BLaER1 (cell line): ENCODE measurements around the gene ALG12.
A peak's percentile ranks its signal among the peaks of the same experiment; 100 is the strongest.

Source experiments
- H3K27ac ChIP-seq: shearing (Covaris generic); formaldehyde crosslinking; 2 replicates; pipeline ENCODE4 v1.8.1; 2022
- H3K27me3 ChIP-seq: shearing (Covaris generic); formaldehyde crosslinking; 2 replicates; pipeline ENCODE4 v1.8.1; 2022
- H3K36me3 ChIP-seq: shearing (Covaris generic); formaldehyde crosslinking; 2 replicates; pipeline ENCODE4 v1.8.1; 2022
- H3K4me1 ChIP-seq: shearing (Covaris generic); formaldehyde crosslinking; 2 replicates; pipeline ENCODE4 v1.8.1; 2022
- H3K4me2 ChIP-seq: shearing (Covaris generic); formaldehyde crosslinking; 2 replicates; pipeline ENCODE4 v1.8.1; 2022
- H3K4me3 ChIP-seq: shearing (Covaris generic); formaldehyde crosslinking; 2 replicates; pipeline ENCODE4 v1.8.1; 2022
- H3K9ac ChIP-seq: shearing (Covaris generic); formaldehyde crosslinking; 2 replicates; pipeline ENCODE4 v1.8.1; 2022
- H3K9me3 ChIP-seq: shearing (Covaris generic); formaldehyde crosslinking; 2 replicates; pipeline ENCODE4 v1.8.1; 2022
- H4K20me1 ChIP-seq: shearing (Covaris generic); formaldehyde crosslinking; 2 replicates; pipeline ENCODE4 v1.8.1; 2022
- Cebpa-rat ChIP-seq: shearing (Covaris generic); IDR thresholded peaks from 2 replicates; pipeline ENCODE4 v1.8.1; 2022

ALG12 gene

DNA sequence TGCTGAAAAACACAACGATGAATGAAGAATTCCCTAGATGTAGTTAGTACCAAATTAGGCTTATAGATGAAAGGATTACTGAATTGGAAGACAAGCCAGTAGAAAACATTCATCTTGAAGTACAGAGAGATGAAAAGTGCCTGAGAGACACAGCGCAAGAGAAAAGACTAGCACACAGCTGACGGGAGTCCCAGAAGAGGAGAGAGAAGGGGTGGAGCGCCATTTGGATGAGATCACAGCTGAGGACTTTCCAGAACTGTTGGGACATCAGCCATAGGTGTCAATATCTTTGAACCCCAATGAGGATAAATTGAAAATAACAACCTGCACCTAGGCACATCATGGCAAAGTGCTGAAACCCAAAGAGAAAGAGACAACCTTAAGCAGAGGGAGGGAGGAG is 25.2 kb downstream of the ALG12 start:
- Histone ChIP-seq H3K27ac (no peak overlapping the region), H3K36me3 (peaks cover 99% of the 10 kb centered on the region), H3K4me2 (no peak overlapping the region), H3K4me3 (no peak overlapping the region), H3K9ac (no peak overlapping the region), H3K9me3 (peaks cover 39% of the 10 kb centered on the region), H3K4me1 (no peaks in the 10 kb centered on the region), H3K27me3 (no peaks in the 10 kb centered on the region), H4K20me1 (peaks cover 88% of the 10 kb centered on the region)
- no peak for TF ChIP-seq Cebpa-rat

DNA sequence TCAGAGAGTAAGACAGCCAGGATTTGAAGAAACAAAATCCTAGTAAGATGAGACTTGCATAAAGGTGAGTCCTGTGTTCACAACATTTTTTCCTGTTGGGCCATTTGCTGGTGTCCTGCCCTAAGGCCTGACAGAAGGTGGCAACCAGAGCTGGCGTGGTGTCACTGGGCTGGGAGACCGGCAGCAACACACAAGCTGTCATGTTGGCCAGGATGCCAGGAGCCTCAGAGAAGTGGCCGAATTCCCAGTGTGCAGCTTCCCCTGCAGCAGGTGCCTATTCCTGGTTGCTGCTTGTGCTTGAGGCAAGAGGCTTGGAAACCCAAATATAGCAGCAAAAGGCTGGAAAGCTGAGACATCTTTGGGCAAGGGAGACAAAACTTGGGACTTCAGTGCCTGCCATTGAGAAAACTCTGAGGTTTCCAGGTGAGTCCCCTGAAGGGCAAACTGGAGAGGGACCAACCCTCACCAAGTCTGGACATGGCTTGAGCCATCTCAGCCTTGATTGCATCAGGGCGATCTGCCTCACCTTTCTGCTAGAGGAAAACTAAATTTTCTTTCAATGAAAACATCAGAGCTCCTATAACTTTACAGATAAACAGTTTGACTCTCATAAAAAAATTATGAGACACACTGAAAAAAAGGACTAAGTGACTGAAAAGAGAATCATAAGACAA is 25.9 kb downstream of the ALG12 start:
- no peak for TF ChIP-seq Cebpa-rat
- Histone ChIP-seq H3K4me1 (no peaks in the 10 kb centered on the region), H3K9me3 (peaks cover 43% of the 10 kb centered on the region), H3K36me3 (peaks cover 99% of the 10 kb centered on the region), H3K9ac (no peak overlapping the region), H4K20me1 (peaks cover 92% of the 10 kb centered on the region), H3K27me3 (no peaks in the 10 kb centered on the region), H3K4me2 (no peak overlapping the region), H3K27ac (no peak overlapping the region), H3K4me3 (no peak overlapping the region)

DNA sequence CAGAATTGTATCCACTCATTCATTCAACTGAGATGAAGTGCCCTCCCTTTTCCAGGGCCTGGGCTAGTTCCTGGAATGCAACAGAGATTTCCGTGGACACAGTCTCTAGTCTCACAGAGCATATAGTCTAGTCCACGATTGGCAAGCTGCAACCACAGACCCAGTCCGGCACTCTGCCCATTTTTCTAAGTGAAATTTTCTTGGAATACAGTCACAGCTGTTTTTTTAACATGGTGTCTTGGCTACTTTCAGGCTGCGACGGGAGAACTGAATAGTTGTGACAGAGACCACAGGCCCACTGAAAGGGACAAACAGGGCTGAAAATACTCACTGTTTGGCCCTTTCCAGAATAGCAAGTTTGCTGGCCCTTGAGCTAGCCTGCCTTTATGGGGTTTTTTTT is 29.2 kb downstream of the ALG12 start:
- Histone ChIP-seq H3K27me3 (no peaks in the 10 kb centered on the region), H3K9me3 (peaks cover 64% of the 10 kb centered on the region), H3K36me3 (peaks cover 100% of the 10 kb centered on the region)

DNA sequence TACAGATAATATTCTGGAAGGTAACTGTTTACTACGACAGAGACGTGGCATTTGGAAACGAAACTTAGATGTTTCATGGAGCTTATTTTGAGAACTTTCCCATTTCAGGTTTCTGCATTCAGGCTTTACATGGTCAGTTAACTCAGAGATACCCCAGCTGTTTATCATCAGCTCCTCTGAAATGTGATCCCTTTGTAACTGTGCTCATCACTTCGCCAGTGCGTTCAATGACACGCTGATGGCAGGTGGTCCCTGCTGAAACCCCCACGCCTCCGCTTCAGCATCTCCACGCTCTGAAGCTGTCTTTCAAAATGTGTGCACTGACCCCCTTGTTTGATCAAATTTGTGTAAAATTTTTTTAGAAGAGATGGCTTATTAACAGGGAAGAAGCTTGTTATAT is 30.5 kb downstream of the ALG12 start:
- H3K27me3 ChIP-seq, result no peaks in the 10 kb centered on the region
- H3K36me3 ChIP-seq, result peaks cover 100% of the 10 kb centered on the region
- no peak for TF ChIP-seq Cebpa-rat
- no peak overlapping the region for H3K4me2 ChIP-seq
- no peak overlapping the region for H3K4me3 ChIP-seq
- no peaks in the 10 kb centered on the region for H3K4me1 ChIP-seq
- no peak overlapping the region for H3K27ac ChIP-seq
- peaks cover 95% of the 10 kb centered on the region for H4K20me1 ChIP-seq
- H3K9me3 ChIP-seq, result peaks cover 63% of the 10 kb centered on the region
- no peak overlapping the region for H3K9ac ChIP-seq

More for the DNA sequence above, 29.2 kb downstream of the ALG12 start:
- H3K27ac ChIP-seq, result no peak overlapping the region
- peaks cover 94% of the 10 kb centered on the region for H4K20me1 ChIP-seq
- H3K4me2 ChIP-seq, result no peak overlapping the region
- no peak overlapping the region for H3K9ac ChIP-seq
- TF ChIP-seq Cebpa-rat, result no peak
- H3K4me1 ChIP-seq, result no peaks in the 10 kb centered on the region
- H3K4me3 ChIP-seq, result 0 out of 2 replicates have a peak overlapping the region, but pooled peaks have one; percentile 15

DNA sequence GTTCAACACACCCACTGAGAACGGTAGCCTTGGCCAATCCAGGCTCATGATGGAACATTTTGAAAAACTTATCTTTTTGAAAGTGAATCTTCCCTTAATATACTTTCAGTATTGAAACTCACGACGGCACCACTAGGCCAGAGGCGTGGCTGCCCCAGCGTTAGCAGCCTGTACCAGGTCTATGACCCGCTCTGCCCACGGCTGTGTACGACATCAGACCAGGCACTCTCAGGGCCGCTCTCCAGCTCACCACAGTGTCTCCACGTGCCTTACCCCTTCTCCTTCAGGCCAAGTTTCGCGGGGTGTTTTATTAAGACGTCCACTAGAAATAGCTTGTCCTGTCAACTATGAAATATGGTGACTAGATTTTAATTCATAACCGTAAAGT is 31.2 kb downstream of the ALG12 start:
- Histone ChIP-seq H3K9ac (no peak overlapping the region), H3K4me1 (peaks cover under 1% of the 10 kb centered on the region; the same call in 1 of the 2 replicates), H3K4me2 (no peak overlapping the region), H3K36me3 (peaks cover 100% of the 10 kb centered on the region), H3K4me3 (no peak overlapping the region), H3K27ac (no peak overlapping the region), H3K9me3 (peaks cover 63% of the 10 kb centered on the region), H4K20me1 (peaks cover 95% of the 10 kb centered on the region), H3K27me3 (no peaks in the 10 kb centered on the region)
- TF ChIP-seq Cebpa-rat, result no peak

DNA sequence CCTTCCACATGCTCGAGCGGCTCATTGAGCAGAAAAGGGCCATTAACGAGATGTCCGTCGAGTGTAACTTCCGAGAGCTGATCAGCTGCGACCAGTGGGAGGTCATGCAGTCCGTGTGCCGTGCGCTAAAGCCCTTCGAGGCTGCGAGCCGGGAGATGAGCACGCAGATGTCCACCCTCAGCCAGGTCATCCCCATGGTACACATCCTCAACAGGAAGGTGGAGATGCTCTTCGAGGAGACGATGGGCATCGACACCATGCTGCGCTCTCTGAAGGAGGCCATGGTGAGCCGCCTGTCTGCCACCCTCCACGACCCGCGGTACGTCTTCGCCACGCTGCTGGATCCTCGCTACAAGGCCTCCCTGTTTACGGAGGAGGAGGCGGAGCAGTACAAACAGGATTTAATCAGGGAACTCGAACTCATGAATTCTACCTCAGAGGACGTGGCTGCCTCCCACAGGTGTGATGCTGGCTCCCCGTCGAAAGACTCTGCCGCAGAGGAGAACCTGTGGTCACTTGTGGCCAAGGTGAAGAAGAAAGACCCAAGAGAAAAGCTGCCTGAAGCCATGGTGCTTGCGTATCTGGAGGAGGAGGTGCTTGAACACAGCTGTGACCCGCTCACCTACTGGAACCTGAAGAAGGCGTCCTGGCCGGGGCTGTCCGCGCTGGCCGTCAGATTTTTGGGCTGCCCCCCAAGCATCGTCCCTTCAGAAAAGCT is 31.7 kb downstream of the ALG12 start:
- no peak overlapping the region for H3K4me2 ChIP-seq
- H3K27ac ChIP-seq, result no peak overlapping the region
- no peak overlapping the region for H3K9ac ChIP-seq
- peaks cover 99% of the 10 kb centered on the region for H4K20me1 ChIP-seq
- no peak overlapping the region for H3K4me3 ChIP-seq
- no peak for TF ChIP-seq Cebpa-rat
- H3K9me3 ChIP-seq, result peaks cover 63% of the 10 kb centered on the region
- H3K36me3 ChIP-seq, result peaks cover 100% of the 10 kb centered on the region
- H3K27me3 ChIP-seq, result no peaks in the 10 kb centered on the region
- H3K4me1 ChIP-seq, result peaks cover 6% of the 10 kb centered on the region

DNA sequence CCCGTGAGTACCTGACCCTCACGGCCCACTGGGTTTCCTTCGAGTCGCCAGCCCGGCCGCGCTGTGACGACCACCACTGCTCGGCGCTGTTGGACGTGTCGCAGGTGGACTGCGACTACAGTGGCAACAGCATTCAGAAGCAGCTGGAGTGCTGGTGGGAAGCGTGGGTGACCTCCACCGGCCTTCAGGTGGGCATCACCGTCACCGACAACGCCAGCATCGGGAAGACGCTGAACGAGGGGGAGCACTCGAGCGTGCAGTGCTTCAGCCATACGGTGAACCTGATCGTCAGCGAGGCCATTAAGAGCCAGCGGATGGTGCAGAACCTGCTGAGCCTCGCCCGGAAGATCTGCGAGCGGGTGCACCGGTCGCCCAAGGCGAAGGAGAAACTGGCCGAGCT is 32.4 kb downstream of the ALG12 start:
- Histone ChIP-seq H4K20me1 (peaks cover 99% of the 10 kb centered on the region), H3K36me3 (peaks cover 100% of the 10 kb centered on the region), H3K4me1 (peaks cover 12% of the 10 kb centered on the region), H3K9ac (no peak overlapping the region), H3K27me3 (no peaks in the 10 kb centered on the region), H3K4me3 (no peak overlapping the region), H3K4me2 (no peak overlapping the region), H3K27ac (no peak overlapping the region), H3K9me3 (peaks cover 59% of the 10 kb centered on the region)
- TF ChIP-seq Cebpa-rat, result no peak

DNA sequence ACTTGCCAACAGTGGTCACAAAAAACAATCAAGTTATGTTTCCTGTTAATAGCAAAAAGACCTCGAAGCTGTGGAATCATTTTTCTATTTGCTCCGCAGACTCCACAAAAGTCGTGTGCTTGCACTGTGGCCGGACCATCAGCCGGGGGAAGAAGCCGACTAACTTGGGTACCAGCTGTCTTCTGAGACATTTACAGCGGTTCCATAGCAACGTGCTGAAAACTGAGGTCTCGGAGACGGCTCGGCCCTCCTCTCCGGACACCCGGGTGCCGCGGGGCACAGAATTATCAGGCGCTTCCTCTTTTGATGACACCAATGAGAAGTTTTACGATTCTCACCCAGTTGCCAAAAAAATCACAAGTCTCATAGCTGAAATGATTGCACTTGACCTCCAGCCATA is 33.0 kb downstream of the ALG12 start:
- Histone ChIP-seq H3K4me2 (no peak overlapping the region), H3K36me3 (peaks cover 95% of the 10 kb centered on the region), H4K20me1 (peaks cover 100% of the 10 kb centered on the region), H3K9ac (no peak overlapping the region), H3K4me1 (peaks cover 18% of the 10 kb centered on the region), H3K27ac (no peak overlapping the region), H3K9me3 (peaks cover 53% of the 10 kb centered on the region), H3K27me3 (no peaks in the 10 kb centered on the region), H3K4me3 (no peak overlapping the region)
- TF ChIP-seq Cebpa-rat, result no peak

DNA sequence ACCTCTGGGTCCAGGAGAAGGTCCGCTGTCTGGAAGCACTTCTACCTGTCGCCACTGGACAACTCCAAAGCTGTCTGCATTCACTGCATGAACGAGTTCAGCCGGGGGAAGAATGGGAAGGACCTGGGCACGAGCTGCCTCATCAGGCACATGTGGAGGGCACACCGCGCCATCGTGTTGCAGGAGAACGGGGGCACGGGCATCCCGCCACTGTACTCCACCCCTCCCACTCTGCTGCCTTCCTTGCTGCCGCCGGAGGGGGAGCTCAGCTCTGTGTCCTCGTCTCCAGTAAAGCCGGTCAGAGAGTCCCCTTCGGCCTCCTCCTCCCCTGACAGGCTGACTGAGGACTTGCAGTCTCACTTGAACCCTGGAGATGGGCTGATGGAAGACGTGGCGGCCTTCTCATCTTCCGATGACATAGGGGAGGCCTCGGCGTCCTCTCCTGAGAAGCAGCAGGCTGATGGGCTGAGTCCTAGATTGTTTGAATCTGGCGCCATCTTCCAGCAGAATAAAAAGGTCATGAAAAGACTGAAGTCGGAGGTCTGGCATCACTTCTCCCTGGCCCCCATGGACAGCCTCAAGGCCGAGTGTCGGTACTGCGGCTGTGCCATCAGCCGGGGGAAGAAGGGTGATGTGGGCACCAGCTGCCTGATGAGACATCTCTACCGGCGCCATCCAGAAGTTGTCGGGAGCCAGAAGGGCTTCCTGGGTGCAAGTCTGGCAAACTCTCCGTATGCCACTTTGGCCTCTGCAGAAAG is 33.6 kb downstream of the ALG12 start:
- no peaks in the 10 kb centered on the region for H3K27me3 ChIP-seq
- H3K4me3 ChIP-seq, result no peak overlapping the region
- peaks cover 89% of the 10 kb centered on the region for H3K36me3 ChIP-seq
- H4K20me1 ChIP-seq, result peaks cover 100% of the 10 kb centered on the region
- no peak overlapping the region for H3K9ac ChIP-seq
- H3K27ac ChIP-seq, result no peak overlapping the region
- H3K4me1 ChIP-seq, result peaks cover 24% of the 10 kb centered on the region
- TF ChIP-seq Cebpa-rat, result no peak
- no peak overlapping the region for H3K4me2 ChIP-seq
- H3K9me3 ChIP-seq, result peaks cover 47% of the 10 kb centered on the region

DNA sequence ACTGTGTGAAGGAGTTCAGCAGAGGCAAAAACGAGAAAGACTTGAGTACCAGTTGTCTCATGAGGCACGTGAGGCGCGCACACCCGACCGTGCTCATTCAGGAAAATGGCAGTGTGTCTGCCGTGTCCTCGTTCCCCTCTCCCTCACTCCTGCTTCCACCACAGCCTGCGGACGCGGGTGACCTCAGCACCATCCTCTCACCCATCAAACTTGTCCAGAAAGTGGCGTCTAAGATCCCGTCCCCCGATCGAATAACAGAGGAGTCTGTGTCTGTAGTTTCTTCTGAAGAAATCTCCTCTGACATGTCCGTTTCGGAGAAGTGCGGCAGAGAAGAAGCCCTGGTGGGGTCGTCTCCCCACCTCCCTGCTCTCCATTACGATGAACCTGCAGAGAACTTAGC is 34.2 kb downstream of the ALG12 start:
- no peak for TF ChIP-seq Cebpa-rat
- peaks cover 25% of the 10 kb centered on the region for H3K4me1 ChIP-seq
- H3K9me3 ChIP-seq, result peaks cover 43% of the 10 kb centered on the region
- H3K27ac ChIP-seq, result no peak overlapping the region
- no peak overlapping the region for H3K4me3 ChIP-seq
- H3K36me3 ChIP-seq, result peaks cover 84% of the 10 kb centered on the region
- H3K4me2 ChIP-seq, result no peak overlapping the region
- no peaks in the 10 kb centered on the region for H3K27me3 ChIP-seq
- H3K9ac ChIP-seq, result no peak overlapping the region
- H4K20me1 ChIP-seq, result peaks cover 96% of the 10 kb centered on the region
